Stimulated activated naive CD4-positive, alpha-beta T cell (primary cell): ENCODE measurements around the gene RPS27.

ENCODE experiments used
- DNase-seq, 6 experiments: peaks; one replicate each; lab custom pipeline; 2025; lab: John Stamatoyannopoulos, UW

The RPS27 gene

DNA sequence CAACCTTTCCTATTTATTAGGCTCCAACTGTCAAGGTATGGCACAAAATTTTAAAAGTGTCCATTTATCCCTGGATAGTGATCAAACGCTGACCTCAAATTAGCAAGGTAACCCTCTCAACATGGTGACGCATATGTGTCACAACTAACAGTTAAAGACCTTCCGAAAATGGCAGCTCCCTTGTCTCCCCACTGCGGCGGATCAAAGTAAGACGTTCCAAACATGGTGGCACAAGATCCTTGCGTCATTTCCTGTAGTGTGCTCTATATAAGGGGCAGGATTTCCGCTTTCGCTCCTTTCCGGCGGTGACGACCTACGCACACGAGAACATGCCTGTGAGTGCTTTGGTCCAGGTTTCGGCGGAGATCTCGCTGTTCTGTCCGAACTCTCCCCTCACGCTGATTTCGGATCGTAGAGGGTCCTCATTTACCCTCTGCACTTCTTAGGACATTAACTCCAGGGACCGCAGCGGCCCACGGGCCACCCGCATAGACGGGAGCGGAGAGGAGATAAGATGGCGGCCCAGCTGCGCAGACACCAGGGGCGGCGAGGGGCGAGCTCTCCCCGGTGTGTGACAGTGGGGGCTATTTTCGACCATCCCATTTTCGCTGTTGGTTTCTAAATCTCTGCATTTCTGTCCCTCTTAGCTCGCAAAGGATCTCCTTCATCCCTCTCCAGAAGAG, at the start of gene RPS27:
RPS27 (plus strand) TSS at position 295 of the 683 bp plus-strand sequence; CDS start at position 330, 35 bp downstream.
- peak; percentile 79 to 96 (median 90) for DNase-seq

DNA sequence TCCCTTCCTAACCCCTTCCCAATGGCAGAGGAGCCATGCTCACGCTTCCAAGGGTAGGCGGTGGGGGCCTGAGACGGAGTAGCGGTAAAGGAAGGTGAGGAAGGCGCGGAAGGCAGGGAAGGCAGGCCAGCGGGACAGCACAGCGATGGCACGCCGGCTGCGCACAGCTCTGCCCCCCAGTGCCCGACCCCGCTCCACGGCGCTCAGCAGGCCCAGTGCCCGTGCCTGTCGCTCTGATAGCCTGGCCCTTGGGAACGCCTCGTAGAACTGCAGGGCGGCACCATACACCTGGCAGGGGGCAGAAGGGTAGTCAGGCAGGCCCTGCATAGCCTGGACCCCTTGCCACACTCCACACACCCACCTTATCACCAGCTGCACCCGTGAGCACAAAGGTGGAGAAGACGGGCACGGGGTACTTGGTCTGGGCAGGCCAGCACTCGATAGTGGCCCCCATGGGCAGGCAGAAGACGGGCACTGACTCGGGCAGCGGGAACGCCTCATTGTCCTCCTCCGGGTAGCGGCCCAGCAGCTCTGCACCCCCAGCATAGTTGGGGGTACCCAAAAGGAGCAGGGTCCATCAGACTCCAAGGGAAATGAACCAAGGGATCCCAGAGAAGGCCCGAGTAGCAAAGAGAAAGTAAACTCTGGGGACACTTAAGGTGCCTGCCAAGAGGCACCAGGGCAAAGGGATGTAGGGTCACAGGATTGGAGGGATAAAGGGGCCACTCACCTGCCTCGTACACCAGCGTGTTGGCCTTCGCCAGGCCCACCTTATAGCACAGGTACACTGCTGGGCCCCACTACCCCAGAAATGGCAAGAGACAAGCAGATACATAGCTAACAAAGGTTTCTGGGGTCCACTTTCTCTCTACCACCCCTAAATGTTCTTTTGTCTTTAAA, 48.5 kb upstream of the RPS27 start:
- no peak for DNase-seq

DNA sequence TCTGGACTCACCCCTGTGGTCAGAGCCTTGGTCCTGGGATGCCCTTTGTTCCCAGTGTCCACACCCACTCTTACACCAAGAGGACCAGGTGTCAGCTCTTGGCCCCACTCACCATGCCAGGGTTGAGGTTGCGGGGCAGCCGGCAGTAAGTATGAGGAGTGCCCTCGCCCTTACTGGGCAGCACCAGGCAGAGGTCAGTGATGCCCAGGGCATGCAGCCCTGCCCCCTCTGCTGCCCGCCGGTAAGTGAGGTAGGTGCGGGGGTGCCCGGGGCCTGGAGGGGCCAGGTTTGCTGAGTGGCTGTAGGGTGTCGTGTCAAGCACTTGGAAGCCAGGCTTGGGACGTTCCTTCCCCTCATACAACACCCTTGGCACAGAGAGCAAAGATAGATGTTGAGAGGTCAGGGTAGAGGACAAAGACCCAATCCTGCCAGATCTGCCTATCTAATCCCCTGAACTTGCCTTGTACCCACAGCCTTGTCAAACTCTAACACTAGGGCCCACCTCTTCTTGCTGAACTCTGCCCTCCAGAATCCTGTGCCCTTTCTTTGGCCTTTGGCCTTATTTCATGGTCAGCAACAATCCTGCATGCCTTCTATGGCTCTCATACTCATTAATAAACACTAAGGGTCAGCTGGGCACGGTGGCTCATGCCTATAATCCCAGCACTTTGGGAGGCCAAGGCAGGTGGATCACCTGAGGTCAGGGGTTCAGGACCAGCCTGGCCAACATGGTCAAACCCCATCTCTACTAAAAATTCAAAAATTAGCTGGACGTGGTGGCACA, 47.6 kb upstream of the RPS27 start:
- no peak for DNase-seq

DNA sequence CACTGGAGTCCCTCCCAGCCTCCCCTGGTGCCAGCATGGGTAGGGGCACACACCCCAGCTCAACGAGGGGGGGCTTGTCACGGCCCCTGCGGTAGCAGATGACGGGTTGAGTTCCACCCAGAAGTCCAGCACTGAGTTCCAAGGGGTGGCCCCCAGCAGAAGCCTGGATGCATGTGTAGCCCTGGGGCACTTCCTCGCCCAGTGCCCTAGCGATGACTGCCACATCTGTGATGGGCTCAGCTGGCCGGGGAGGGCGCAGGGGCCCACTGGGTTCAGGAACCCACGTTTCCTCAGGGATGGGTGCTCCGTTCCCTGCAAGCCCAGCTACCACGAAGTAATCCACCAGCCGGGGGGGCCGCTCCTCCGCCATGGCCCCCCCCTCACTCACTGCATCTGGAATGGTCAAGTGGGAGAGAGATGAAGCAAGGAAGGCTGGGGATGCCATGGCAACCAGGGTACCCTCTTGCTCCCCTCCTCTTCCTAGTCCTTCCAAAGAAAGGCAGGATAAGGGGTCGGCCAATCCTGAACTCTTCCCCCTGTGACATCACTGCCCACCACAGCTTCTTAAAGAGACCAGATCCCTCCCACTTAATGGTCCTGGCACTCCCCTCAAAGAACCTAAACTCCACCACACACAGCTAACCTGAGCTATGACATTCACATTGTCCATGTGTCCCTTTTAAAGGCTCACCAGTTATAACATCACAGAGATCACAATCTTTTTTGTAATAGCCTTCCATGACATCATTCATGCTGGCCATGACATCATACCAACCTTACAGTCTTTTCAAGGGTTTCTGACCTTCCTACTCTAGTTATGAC, 46.3 kb upstream of the RPS27 start:
- no peak for DNase-seq

DNA sequence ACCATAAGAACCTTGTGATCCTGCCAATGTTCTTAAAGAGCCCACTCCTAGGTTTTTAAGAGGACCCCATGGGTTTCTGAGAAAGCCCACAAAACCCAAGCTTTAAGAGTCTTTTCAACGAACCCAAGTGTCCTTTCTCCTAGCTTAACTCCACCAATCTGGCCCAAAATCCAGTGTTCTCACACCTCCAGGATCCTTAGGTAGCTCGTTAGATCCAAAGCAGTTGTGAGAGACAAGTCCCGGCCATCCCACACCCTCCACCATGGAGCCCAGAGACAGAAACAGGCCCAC, 45.8 kb upstream of the RPS27 start:
- no peak for DNase-seq

DNA sequence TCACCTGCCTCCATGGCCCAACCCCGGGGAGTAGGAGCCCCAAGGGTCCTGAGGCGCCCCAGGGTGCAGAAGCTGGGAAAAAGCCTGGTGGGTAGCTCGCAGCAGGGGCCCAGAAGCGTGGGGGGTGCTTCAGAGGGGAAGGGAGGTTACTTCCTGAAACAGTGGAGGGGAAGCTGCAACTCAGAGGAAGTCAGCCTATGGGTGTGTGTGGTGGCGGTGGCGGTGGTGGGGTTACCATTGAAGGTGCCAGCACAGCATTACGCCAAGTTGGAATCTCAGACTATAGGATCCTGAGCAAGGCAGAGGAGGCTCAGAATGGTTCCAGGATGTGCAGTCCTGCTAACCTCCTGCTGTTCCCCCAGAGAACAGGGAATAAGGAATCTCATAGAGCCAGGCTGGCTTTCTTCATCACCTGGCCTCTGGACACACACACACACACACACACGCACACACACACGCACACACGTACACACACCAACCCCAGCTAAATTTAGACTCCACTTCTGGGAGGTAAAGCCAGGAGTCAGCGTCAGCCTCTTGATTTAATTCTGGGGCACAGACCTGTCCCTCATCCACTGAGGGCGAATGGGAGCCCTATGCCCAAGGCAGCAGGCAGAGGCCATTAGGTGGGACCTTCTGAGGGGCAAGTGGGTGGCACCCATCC, 45.3 kb upstream of the RPS27 start:
- DNase-seq, result peak; percentile 63 to 84 (median 78)

DNA sequence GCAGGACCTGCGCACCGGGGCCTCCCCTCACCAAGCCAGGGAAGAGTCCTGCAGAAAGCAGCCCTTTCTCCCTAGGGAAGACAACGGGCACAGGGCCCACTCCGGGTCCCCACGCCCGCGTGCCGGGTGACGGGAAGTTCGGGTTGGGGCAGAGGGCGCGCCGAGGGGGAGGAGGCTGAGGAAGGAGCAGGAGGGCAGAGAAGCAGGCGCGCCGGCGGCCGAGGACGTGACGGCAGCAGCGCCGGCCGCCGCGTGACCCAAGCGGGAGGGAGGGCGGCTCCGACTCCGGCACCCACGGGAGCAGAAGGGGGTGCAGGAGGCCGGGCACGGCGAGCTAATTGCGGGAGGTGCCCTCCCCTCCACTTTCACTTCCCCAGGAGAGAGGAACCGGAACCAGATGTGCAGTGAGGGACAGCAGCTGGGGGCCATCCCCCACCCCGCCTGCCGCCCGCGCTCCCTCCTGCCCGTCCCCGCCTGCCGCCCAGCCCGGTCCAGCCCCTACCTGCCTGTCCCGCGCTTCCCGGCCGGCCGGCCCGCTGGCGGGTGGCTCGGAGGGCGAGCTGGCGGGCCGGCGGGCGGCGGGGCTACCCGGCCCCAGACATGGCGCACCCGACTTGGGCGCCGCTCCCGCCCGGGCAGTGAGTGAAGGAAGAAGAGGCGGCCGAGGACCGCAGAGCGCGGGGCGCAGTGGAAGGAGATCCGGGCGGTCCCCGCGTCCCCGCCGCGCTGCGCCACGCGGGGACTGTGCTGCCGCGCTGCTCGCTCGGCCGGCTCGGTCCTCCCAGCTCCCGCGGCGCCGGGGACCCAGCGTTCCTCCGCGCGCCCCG, 44.6 kb upstream of the RPS27 start:
- DNase-seq, result peak; percentile 50 to 80 (median 63)

DNA sequence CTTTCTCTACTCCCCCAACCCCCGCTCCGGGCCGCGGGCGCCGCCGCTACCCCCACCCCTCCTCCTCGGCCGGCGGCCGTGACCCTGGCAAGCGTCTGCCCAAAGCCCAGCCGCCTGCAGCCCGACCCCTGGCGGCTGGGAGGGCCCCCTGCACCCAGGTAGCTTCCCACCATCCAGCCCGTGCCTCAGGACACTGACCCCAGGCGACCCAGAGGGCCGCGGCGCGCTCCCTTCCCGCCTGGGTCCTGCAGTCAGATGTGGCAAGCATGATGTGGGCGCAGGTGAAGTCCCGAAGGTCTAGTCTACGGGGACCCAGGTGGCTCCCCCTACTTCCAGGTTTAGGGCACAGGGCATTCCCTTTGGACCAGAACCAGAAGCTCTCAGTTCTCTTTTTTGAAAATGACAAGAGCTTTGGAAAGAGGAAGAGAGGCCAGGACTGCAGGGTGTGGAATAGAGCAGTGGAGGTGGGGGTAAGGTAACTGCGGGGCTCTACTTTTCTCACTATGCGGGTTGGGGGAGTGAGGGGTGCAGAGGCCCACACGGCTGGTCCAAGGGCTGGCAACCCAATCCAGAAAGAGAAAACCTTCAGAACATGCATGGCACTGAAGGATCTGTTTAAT, 43.8 kb upstream of the RPS27 start, which contains the start of gene DENND4B:
DENND4B (minus strand) TSS at position 97 of the 620 bp plus-strand sequence. CDS start 2,344 bp downstream, outside the sequence.
- peak; percentile 34 to 72 (median 62) for DNase-seq

DNA sequence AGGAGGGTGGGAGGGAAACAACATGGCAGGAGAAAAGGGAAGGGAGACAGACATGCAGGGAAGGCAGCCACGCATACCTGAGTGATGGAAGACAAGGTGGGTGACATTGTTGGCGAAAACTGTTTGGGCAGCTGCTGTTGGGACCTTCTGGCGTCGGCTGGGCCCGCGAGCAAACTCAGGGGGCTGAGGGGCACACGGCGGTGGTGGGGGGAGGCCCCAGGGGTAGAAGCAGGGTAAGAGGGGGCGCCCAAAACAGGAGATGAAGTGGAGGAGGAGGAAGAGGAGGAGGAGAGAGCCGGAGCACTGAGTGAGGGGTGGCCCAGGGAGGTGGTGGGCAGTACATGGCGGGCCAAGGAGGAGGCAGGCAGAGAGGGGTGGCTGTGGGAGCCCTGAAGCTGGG, 39.4 kb upstream of the RPS27 start:
- DNase-seq, result no peak

DNA sequence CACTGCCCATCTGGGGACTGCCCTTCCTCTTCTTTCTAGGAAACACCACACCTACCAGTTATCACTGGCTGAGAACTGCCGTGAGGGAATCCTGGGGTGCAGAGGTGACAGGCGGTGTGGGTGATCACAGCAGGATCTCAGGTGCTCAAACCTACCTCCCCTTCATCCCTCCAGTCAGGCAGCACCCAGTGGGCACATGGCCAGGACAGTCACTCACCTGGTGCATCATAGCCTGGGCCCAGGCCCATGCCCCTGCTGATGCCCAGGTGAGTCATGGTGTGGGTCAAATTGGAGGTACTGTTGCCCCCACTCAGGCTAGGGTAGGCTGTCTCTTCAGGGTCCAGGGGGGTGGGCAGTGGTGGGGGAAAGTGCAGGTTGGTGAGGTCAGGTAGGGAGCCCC, 38.8 kb upstream of the RPS27 start:
- no peak for DNase-seq

DNA sequence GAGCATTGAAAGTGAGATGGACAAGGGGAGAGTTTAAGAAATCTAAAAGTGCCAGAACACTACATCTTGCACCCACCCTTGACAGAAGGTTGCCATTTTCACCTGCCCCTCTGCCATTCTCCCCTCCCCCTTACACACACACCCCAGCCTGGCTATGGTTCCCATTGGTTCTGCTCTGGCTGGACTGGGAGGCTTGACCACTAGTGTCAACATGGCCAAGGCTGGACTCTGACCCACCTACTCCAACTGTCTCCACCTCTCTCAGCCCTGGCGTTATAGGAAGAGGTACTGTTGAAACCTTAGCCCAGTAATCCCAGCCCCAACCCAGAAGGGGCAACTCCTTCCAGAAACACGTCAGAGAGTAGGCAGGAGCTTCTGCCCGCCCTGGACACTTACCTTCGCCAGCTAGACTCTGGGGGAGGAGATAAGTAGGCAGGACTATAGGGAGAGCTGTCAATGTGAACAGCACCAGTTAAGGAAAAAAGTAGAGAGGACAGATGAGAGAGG, 36.6 kb upstream of the RPS27 start:
- DNase-seq, result no peak

DNA sequence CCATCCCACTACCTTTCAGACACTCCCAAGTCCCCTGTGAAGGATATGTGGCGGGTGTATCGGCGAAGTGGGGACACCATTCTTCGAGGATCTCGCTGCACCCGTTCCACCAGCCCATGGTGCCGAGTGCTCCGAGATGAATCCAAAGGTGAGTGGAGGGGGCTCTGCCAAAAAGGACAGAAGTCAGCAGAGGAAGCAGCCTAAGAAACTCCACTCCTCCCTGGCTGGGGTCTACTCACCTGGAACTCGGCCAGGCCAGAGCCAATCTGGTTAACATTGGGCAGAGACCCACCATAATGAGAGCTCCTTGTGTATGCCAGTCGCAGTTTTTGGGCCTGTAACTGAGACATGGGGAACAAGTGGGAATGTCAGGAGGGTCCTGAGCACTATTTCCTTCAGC, 35.7 kb upstream of the RPS27 start:
- no peak for DNase-seq

DNA sequence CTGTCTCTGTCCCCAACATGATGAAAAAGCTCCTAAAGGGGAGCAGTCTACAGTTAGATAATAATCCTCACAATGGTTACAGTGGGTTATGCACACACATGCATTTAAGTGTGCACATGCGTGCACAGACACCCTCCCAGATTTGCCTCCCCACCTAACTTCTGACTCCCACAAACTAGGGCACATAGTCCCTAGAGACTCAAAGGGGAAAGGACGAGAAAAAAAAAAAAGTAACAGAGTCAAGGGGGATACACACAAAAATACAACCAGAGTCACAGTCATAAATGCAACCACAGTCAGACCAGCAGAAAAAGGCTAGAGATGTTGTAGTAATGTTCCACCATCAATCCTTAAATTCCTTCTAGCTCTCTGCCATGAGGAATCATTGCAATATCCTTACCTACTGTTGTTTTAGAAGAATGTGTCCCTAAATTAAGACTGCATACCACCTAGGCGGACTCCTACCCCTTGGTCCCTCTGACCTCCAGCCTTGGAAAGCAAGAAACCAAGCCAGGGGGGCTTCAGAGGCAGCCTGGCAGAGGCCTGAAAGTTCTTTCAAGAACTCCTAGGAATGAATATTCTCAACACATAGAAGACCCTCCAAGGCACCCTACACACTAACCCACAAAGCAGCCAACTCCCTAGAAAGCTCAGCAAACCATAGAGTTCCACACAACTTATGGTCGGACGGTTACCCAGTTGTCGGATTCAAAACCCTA, 33.4 kb upstream of the RPS27 start:
- DNase-seq, result no peak

DNA sequence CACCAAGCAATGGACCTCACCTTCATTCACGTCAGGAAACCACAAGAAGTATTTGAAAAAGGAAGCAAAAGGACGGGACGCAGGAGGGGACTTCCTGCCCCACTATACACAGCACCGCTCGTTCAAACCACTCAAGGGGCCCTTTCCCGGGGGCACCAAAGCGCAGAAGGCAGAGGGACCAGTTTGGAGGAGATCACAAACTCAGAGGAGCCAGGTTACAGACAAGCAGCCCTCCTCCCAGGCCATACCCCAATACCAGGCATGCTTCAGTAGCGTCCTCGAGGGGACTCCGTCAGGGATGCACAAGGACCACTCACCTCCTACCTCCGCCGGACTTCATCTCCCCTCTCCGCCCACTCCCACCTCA, 32.8 kb upstream of the RPS27 start:
- peak in 4 of 6 experiments; percentile 29 to 72 (median 36) for DNase-seq

DNA sequence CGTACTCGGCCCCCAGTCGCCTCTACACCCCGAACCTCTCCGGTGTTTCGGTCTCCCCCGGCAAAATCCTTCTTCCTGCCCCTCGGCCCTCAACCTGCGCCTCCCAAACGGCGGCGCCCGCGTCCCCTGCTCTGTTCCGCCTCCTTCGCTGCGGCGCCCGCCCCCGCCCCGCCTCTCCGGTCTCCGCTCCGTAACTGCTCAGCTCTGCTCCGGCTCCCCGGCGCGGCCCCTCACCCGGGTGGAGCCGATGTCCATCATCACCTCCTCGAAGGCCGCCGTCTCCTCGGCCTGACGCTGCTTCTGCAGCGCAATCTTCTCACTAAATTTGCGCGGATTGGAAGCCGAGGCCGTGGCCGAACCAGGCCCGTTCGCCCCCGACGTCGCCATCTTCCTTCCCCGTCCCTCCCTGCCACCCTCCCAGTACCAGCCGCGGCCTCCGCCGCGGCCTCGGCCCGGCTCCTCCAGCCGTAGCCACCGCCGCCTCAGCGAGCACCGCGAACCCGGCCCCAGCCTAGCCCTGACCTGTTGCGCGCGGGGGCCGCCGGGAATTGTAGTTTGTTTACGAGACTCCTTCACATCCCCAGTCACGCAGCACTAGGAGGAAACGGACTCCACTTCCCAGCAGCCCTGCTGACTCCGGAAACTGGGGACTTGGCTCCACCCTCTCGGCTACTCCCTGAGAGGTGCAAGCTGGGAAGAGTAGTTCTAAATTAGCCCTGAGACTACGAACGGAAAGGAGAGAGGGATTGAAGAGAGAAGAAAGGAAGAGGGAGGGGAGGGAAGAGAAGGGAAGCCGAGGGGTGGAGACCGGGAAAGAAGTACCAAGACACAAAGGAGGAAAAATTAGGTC, 32.2 kb upstream of the RPS27 start, which contains the start of gene CRTC2:
CRTC2 (minus strand) TSS at position 502 of the 850 bp plus-strand sequence; CDS start at position 387, 115 bp downstream.
- DNase-seq, result peak; percentile 93 to 97 (median 95)

DNA sequence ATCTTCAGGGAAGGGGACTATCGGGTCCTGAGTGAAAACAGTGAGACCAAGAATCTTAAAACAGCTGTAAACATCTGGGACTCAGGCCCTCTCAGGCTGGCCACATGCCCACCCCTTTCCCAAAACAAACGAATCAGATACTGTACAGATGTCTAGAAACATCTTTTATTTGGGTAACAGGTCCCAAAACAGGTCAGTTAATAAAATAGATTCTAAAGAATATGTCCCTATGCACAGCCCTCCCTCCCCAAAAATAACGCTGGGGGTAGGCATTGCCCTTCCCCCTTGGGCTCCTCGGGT, 31.7 kb upstream of the RPS27 start:
- no peak for DNase-seq

DNA sequence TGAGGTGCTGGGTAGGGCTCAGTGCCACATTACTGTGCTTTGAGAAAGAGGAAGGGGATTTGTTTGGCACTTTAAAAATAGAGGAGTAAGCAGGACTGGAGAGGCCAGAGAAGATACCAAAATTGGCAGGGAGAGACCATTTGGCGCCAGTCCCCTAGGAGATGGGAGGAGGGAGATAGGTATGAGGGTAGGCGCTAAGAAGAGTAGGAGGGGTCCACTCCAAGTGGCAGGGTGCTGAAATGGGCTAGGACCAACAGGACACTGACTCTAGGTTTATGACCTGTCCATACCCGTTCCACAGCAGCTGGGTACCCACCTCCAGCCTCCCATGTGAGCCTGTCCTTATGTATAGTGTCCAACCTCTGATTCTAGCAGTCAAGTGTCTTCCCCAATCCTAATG, 31.1 kb upstream of the RPS27 start:
- no peak for DNase-seq

DNA sequence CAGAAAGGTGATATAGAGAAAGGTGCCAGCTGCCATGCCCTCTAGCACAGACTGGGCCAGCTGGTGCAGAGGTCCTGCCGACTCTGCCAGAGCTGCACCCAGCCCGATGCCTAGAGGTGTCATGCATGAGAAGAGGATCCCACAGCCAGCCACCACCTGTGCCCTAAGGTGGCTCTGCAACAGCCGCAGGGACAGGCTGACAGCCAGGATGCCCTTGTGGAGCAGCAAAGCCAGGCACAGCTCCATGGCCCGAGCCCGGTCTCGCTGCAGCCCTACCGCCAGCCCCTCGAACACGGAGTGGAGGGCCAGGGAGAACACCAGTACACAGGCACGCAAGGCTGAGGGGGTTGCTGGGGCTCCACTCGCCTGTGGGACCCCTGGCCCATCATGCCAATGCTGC, 30.4 kb upstream of the RPS27 start:
- DNase-seq, result no peak
